SW480 (cell line): ENCODE measurements around the gene BRK1.
"Not testable (repeated sequence)": the region's sequence is repeated elsewhere in the genome, so short reads cannot be mapped to it uniquely, and the experiment has no call there.

Source experiments
- DNase-seq: peaks from one replicate; pipeline ENCODE4 v3.0.0-alpha.2; 2016; ENCODE audit warnings: low spot score

Gene BRK1

GRCh38 chr3:10115326-10116137, at the start of gene BRK1:
Gene BRK1, plus strand, starts transcription at chr3:10115675. Its CDS starts 27 bp downstream, at chr3:10115702.
- DNase-seq, result peak; percentile 96

DNA sequence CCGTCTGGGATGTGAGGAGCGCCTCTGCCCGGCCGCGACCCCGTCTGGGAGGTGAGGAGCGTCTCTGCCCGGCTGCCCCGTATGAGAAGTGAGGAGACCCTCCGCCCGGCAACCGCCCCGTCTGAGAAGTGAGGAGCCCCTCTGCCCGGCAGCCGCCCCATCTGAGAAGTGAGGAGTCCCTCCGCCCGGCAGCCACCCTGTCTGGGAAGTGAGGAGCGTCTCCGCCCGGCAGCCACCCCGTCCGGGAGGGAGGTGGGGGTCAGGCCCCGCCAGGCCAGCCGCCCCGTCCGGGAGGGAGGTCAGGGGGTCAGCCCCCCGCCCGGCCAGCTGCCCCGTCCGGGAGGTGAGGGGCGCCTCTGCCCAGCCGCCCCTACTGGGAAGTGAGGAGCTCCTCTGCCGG, 45.4 kb upstream of the BRK1 start:
- DNase-seq, result not testable (repeated sequence)

DNA sequence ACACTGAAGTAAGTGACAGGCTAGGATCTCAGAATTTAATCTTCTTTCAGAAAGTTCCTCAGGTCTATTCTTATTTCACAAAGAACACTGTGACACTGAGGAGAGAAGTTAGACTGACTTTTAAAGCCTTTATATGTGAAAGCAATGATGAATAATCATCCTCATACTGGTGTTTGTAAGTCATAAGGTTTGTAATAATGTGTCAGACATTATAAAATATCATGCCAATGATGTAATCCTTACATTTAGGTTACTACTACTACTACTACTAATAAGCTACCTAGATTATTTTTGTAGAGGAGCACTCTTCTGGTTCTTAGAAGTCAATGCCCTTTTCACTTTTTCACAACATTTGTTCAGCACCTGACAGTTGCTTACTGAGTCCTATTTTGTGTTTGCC, 40.8 kb upstream of the BRK1 start:
- DNase-seq, result no peak

GRCh38 chr3:10081871-10082270, 33.6 kb upstream of the BRK1 start:
- no peak for DNase-seq

GRCh38 chr3:10085738-10086137, 29.7 kb upstream of the BRK1 start:
- no peak for DNase-seq

- no peak for DNase-seq
These were observed 27.2 kb upstream of the BRK1 start for GRCh38 chr3:10088256-10088655.

- DNase-seq, result no peak
These were observed 25.3 kb upstream of the BRK1 start for GRCh38 chr3:10090179-10090578.

GRCh38 chr3:10090774-10091173, 24.7 kb upstream of the BRK1 start:
- DNase-seq, result not testable (repeated sequence)

DNA sequence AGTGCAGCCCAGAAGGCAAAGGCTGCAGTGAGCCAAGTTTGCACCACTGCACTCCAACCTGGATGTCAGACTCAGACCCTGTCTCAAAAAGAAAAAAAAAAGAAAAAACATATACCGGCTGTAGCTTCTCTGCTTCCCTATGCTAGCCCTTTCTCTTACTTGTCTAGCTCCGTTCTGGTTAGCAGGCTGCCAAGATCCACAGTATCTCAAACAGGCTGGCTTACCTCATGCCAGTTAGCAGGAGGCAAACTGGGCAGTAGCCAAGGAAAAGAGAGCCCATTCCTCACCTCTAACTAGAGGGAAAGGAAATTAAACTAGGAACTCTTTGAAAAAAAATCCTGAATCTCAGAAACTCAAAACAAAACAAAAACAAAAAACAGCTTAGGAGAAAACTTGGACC, 24.1 kb upstream of the BRK1 start:
- not testable (repeated sequence) for DNase-seq

- no peak for DNase-seq
These were observed 21.8 kb upstream of the BRK1 start for GRCh38 chr3:10093678-10094077.

DNA sequence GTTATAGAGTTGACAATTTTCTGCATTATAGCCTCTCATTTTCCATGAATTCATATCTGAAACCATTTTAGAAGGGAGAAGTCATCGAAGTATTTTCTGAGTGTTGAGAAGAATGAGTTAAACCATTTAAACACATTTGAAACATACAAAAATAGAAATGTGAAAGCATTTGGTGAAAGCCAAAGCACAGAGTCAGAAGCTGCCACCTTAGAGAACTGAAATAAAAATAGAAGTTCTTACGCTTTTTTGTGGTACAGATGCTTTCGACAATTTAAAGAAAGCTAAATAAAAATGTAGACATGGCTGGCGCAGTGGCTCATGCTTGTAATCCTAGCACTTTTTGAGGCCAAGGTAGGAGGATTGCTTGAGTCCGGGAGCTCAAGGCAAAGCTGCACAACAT, 16.4 kb upstream of the BRK1 start:
- DNase-seq, result no peak

- no peak for DNase-seq
These were observed 8.6 kb upstream of the BRK1 start for GRCh38 chr3:10106919-10107318.

- DNase-seq, result no peak
These were observed 7.4 kb upstream of the BRK1 start, which contains the start of gene FANCD2OS for GRCh38 chr3:10108091-10108490. Gene FANCD2OS, minus strand, starts transcription at chr3:10108255. Its CDS starts 3,481 bp downstream, at chr3:10104774.

DNA sequence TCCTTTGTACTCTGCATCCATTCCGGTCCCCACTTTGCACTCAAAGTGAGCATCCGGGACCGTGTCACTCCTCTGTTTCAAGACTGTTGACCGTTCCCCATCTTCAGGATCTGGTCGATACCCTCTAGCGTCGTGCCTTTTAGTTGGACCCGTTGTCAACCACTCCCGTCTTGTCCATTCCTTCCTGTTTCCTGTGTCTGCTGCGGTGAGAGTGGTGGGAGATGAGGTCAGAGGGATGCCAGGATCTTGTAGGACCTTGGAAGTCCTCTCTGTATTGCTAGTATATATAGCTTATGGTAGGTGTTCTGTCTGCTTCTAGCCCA, 624 bp downstream of the BRK1 start:
- peak; percentile 6 for DNase-seq

DNA sequence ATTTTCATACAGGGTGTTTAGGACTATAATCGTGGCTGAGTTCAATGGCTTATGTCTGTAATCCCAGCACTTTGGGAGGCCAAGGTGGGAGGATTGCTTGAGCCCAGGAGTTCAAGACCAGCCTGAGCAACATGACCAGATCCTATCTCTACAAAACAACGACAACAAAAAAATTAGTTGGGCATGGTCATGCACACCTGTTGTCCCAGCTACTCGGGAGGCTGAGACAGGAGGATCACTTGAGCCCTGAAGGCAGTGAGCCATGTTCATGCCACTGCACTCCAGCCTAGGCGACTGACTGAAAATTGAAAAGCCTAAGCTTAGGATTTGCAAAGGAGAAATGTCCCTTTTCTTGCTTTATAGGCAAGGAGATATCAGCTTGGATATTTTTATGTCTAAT, 1.5 kb downstream of the BRK1 start:
- no peak for DNase-seq

- no peak for DNase-seq
These were observed 3.9 kb downstream of the BRK1 start for GRCh38 chr3:10119376-10119775.

GRCh38 chr3:10121064-10121463, 5.6 kb downstream of the BRK1 start:
- DNase-seq, result no peak

DNA sequence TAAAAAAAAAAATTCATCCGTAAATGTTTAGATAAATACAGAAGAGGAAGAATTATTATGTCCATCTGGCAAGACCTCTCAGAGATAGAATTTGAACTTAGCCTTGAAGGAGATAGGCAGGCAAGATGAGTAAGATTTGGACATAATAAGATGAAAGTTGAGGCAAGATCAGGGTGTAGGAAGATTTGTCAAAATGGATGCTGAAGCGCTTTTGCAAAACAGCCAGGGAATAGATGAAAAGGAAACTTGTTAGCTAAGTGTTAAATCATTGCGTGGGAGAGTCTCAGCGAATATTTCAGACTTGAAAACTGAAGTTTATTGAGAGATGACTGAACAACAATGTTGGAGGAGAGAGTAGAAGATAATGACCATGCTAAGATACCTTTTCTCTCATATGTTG, 7.2 kb downstream of the BRK1 start:
- no peak for DNase-seq

- DNase-seq, result not testable (repeated sequence)
These were observed 20.4 kb downstream of the BRK1 start for GRCh38 chr3:10135872-10136271.

DNA sequence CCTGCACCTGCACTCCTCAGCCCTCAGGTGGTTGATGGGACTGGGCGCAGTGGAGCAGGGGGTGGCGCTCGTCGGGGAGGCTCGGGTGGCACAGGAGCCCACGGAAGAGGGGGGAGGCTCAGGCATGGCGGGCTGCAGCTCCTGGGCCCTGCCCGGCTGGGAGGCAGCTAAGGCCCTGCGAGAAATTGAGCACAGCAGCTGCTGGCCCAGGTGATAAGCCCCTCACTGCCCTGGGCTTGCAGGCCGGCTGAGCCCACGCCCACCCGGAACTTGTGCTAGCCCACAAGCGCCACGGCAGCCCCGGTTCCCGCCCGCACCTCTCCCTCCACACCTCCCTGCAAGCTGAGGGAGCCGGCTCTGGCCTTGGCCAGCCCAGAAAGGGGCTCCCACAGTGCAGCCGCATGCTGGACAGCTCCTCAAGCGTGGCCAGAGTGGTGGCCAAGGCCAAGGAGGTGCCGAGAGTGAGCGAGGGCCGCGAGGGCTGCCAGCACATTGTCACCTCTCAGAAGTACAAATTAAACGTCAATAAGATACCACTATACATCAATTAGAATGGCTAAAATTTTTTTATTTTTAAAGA, 21.0 kb downstream of the BRK1 start:
- no peak for DNase-seq

GRCh38 chr3:10137178-10137577, 21.7 kb downstream of the BRK1 start:
- DNase-seq, result no peak

DNA sequence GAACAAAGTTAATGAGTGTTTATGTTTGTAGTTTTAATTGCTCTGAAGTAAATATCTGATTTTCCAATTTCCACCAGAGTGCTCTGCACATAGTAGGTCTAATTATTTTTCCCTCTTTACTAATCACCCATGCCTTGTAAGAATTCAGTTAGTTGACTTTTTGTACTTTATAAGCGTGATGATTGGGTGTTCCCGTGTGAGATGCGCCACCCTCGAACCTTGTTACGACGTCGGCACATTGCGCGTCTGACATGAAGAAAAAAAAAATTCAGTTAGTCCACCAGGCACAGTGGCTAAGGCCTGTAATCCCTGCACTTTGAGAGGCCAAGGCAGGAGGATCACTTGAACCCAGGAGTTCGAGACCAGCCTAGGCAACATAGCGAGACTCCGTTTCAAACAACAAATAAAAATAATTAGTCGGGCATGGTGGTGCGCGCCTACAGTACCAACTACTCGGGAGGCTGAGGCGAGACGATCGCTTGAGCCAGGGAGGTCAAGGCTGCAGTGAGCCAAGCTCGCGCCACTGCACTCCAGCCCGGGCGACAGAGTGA, 25.6 kb downstream of the BRK1 start:
- DNase-seq, result no peak

DNA sequence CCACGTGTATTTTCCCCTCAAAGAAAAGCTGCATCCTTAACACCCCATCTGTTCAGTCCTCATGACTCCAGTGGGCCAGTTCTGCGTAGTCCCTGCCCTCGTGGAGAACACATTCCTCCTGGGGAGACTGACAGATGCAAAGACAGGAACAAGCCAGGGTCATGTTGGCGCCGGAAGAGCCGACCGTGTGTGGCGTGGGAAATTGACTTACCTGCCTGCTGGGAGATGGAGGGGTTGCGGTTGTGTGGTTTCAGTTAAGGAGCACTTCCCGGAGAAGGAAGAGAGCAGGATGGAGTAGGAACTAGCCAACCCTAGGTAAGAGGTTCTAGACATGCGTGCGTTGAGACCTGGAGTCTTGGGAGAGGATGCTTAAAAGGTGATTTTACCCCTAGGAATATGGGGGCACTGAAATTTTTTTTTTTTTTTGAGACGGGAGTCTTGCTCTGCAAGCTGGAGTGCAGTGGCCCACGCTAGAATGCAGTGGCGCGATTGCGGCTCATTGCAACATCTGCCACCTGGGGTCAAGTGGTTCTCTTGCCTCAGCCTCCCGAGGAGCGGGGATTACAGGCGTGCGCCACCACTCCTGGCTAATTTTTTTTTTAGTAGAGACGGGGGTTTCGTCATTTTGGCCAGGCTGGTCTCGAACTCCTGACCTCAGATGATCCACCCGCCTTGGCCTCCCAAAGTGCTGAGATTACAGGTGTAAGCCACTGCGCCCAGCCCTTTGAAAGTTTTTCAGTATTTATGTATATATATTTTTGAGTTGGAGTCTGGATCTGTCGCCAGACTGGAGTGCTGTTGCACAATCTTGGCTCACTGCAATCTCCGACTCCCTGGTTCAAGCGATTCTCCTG, 27.5 kb downstream of the BRK1 start:
- peak; percentile 28 for DNase-seq
